Tibial artery (tissue), 4 donors: ENCODE data around the gene TBC1D7.
A peak's percentile ranks its signal among the peaks of the same experiment; 100 is the strongest.

Experiments
- DNase-seq, 2 donors: peaks; one replicate each; pipeline ENCODE4 v3.0.0-alpha.2; 2019
- H3K27ac ChIP-seq, 2 donors: fragments of 200-600 bp; sonication (generic) in 1 of 2; 1 replicate in 1 of 2; 2 replicates in 1 of 2; pipeline ENCODE4 v1.5.1; 2018 to 2019; ENCODE audit warnings: mild to moderate bottlenecking in 1 of 2
- H3K27me3 ChIP-seq, 2 donors: fragments of 200-600 bp; sonication (generic) in 1 of 2; one replicate each; pipeline versions ENCODE4 v1.5.1 to v1.6.0; 2016 to 2019
- H3K36me3 ChIP-seq, 3 donors: fragments of 200-600 bp; sonication (generic) in 2 of 3; one replicate each; pipeline ENCODE4 v1.5.1; 2016 to 2019; ENCODE audit warnings: mild to moderate bottlenecking in 2 of 3
- H3K4me1 ChIP-seq, 4 donors: fragments of 200-600 bp; sonication (generic) in 2 of 4; 1 replicate in 3 of 4; 2 replicates in 1 of 4; pipeline ENCODE4 v1.5.1; 2016 to 2019
- H3K4me3 ChIP-seq, 2 donors: fragments of 200-600 bp; sonication (generic) in 1 of 2; 1 replicate in 1 of 2; 2 replicates in 1 of 2; pipeline ENCODE4 v1.5.1; 2018 to 2019; ENCODE audit warnings: mild to moderate bottlenecking in 2 of 2
- H3K9me3 ChIP-seq, 3 donors: fragments of 200-600 bp; sonication (generic) in 1 of 3; one replicate each; pipeline ENCODE4 v1.5.1; 2016 to 2019
- intact Hi-C: fragments of 100-400 bp; cut with DNase I; formaldehyde crosslinking; loops from one replicate; pipeline ENCODE4 v1.15.0; 2023; ENCODE audit warnings: low total_unique reads
- TF ChIP-seq, protein P1 (sequence below), 2 experiments: fragments of 200-600 bp in 1 of 2; fragments of 450-650 bp in 1 of 2; IDR thresholded peaks; one replicate each; pipeline ENCODE4 v1.5.1; 2017 to 2019; ENCODE audit warnings: antibody characterized with exemption in 2 of 2, mild to moderate bottlenecking in 1 of 2, moderate library complexity in 1 of 2

TBC1D7 gene

DNA sequence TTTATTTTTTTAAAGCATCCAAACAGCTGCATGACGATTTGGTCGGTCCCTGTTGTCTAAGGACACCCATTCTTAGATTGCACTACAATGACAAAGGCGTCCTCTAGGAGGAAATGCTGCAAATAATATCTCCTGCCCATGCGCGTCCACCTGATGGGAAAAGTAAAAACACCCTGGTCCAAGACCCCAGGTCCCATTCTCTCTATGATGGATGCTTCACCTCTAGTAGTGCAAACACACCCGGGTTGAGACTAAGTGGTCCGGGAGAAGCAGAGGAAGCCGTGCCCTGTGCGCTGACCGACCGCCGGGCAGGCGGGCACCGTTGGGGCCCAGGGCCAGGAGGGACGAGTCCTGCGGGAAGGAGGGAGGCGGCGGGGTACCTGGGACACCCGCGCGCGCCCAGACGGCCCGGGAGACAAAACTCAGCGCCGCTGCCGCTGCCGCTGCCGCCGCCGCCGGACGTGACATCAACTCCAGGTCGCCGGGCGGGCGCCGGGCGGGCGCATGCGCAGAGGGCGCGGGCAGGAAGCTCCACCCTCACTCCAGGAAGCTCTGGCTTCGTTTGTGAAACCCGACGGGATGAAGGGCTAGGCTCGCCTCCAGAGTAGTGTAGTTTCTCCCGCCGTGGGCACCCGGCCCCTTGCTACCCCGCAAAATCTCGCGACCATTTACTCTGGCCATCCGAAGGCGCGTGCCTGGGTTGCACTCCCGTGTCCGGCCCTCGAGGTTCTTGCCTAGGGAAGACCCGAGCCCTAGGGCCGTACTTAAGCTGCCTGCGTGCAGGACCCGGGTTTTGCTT, at the start of gene TBC1D7:
Gene TBC1D7, minus strand, starts transcription at position 462 of the 799 bp plus-strand sequence. CDS start 1,639 bp downstream, outside the sequence.
- Histone ChIP-seq H3K4me1 (peaks cover 0 to 20% (median 11%) of the 10 kb centered on the region in 4 donors), H3K36me3 (peaks cover 7 to 25% (median 15%) of the 10 kb centered on the region in 3 donors), H3K9me3 (no peaks in the 10 kb centered on the region), H3K27ac (peak within 1 kb of the TSS; percentile 83), H3K4me3 (peak within 1 kb of the TSS; percentile 72 to 75), H3K27me3 (no peaks in the 10 kb centered on the region)
- peak; percentile 90 to 96 for DNase-seq
- TF ChIP-seq, protein P1, sequence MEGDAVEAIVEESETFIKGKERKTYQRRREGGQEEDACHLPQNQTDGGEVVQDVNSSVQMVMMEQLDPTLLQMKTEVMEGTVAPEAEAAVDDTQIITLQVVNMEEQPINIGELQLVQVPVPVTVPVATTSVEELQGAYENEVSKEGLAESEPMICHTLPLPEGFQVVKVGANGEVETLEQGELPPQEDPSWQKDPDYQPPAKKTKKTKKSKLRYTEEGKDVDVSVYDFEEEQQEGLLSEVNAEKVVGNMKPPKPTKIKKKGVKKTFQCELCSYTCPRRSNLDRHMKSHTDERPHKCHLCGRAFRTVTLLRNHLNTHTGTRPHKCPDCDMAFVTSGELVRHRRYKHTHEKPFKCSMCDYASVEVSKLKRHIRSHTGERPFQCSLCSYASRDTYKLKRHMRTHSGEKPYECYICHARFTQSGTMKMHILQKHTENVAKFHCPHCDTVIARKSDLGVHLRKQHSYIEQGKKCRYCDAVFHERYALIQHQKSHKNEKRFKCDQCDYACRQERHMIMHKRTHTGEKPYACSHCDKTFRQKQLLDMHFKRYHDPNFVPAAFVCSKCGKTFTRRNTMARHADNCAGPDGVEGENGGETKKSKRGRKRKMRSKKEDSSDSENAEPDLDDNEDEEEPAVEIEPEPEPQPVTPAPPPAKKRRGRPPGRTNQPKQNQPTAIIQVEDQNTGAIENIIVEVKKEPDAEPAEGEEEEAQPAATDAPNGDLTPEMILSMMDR (IDR thresholded peaks at IDR 0.05): peak in 1 of 2 experiments; percentile 21
- intact Hi-C loops: no loop called here

- peaks cover 0 to 3% (median 0%) of the 10 kb centered on the region in 3 donors for H3K36me3 ChIP-seq
- H3K27me3 ChIP-seq: no peaks in the 10 kb centered on the region
- H3K27ac ChIP-seq: no peak overlapping the region
- DNase-seq: no peak
- H3K4me1 ChIP-seq: peaks cover 0 to 38% (median 27%) of the 10 kb centered on the region in 4 donors
- TF ChIP-seq, protein P1 (IDR thresholded peaks at IDR 0.05): no peak
- no peaks in the 10 kb centered on the region for H3K9me3 ChIP-seq
- no peak overlapping the region for H3K4me3 ChIP-seq
- intact Hi-C loops: no loop called here
Measured at GRCh38 chr6:13377054-13377758, 48.9 kb upstream of the TBC1D7 start.

- DNase-seq: no peak
- TF ChIP-seq, protein P1 (IDR thresholded peaks at IDR 0.05): no peak
- Histone ChIP-seq H3K4me3 (no peak overlapping the region), H3K27ac (no peak overlapping the region), H3K9me3 (no peaks in the 10 kb centered on the region), H3K27me3 (no peaks in the 10 kb centered on the region), H3K36me3 (peaks cover 0 to 3% (median 0%) of the 10 kb centered on the region in 3 donors), H3K4me1 (peaks cover 0 to 44% (median 30%) of the 10 kb centered on the region in 4 donors)
- intact Hi-C loops: no loop called here
Measured at GRCh38 chr6:13375360-13375878, 47.1 kb upstream of the TBC1D7 start.

GRCh38 chr6:13373919-13374318, 45.6 kb upstream of the TBC1D7 start:
- H3K36me3 ChIP-seq: peaks cover 0 to 3% (median 0%) of the 10 kb centered on the region in 3 donors
- no peaks in the 10 kb centered on the region for H3K9me3 ChIP-seq
- no peak for DNase-seq
- no peaks in the 10 kb centered on the region for H3K27me3 ChIP-seq
- H3K27ac ChIP-seq: peak overlapping the region; percentile 73 to 76
- no peak overlapping the region for H3K4me3 ChIP-seq
- TF ChIP-seq, protein P1 (IDR thresholded peaks at IDR 0.05): no peak
- intact Hi-C loops: no loop called here
- peaks cover 0 to 51% (median 28%) of the 10 kb centered on the region in 4 donors for H3K4me1 ChIP-seq

DNA sequence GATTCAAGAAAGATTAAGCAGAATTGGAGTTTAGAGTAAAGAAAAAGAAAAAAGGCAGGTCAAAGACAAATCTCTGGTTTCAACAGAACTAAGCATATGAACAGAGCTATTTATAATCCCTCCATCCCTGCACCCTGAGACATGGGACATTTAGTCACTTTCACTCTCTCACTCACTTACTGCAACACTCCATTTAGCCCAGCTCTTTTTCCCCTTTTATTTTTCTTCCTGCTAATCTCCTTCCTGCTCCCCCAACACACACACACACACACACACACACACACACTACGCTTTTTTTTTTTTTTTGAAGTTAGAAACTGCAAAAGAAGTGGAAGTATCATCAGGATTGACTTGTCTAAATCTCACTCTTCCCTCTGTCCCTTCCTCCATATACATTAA, 45.1 kb upstream of the TBC1D7 start:
- H3K4me3 ChIP-seq: no peak overlapping the region
- TF ChIP-seq, protein P1 (IDR thresholded peaks at IDR 0.05): no peak
- H3K36me3 ChIP-seq: peaks cover 0 to 3% (median 0%) of the 10 kb centered on the region in 3 donors
- H3K9me3 ChIP-seq: no peaks in the 10 kb centered on the region
- DNase-seq: no peak
- intact Hi-C loops: no loop called here
- H3K27ac ChIP-seq: peak overlapping the region; percentile 73 to 76
- H3K4me1 ChIP-seq: peaks cover 0 to 55% (median 28%) of the 10 kb centered on the region in 4 donors
- no peaks in the 10 kb centered on the region for H3K27me3 ChIP-seq
